Epithelial cell of esophagus (primary cell): ENCODE results near the gene CPTP.

Experiments used
- DNase-seq: peaks from one replicate; pipeline ENCODE4 v3.0.0; 2010; ENCODE audit warnings: low read depth
- H3K4me3 ChIP-seq: 2 replicates; pipeline ENCODE4 v1.5.1; 2011; ENCODE audit warnings: mild to moderate bottlenecking, low read length, control low read depth
- CTCF ChIP-seq: IDR thresholded peaks from 2 replicates; pipeline ENCODE4 v1.5.1; 2011; ENCODE audit warnings: low read depth, mild to moderate bottlenecking, low read length, control low read depth, inconsistent platforms; ENCODE audit not compliant: insufficient read depth; ENCODE audit errors: missing control alignments

The CPTP gene

GRCh38 chr1:1286313-1287261 lies 38.0 kb upstream of the CPTP start:
- TF ChIP-seq CTCF: no peak
- DNase-seq: no peak
- no peak overlapping the region for H3K4me3 ChIP-seq

- H3K4me3 ChIP-seq: no peak overlapping the region
- no peak for DNase-seq
- TF ChIP-seq CTCF: no peak
These were observed 37.1 kb upstream of the CPTP start for GRCh38 chr1:1287288-1288110.

- no peak overlapping the region for H3K4me3 ChIP-seq
- peak; percentile 55 for DNase-seq
- TF ChIP-seq CTCF: peak; percentile 62
These were observed 34.3 kb upstream of the CPTP start for GRCh38 chr1:1290238-1290731.

GRCh38 chr1:1291023-1291528 lies 33.5 kb upstream of the CPTP start:
- no peak for DNase-seq
- no peak overlapping the region for H3K4me3 ChIP-seq
- no peak for TF ChIP-seq CTCF

- DNase-seq: peak; percentile 86
- no peak overlapping the region for H3K4me3 ChIP-seq
- TF ChIP-seq CTCF: peak; percentile 71
These were observed 32.8 kb upstream of the CPTP start for GRCh38 chr1:1291548-1292441.

GRCh38 chr1:1292442-1292779 lies 32.2 kb upstream of the CPTP start:
- TF ChIP-seq CTCF: no peak
- no peak overlapping the region for H3K4me3 ChIP-seq
- DNase-seq: no peak
